Progenitor cell of endocrine pancreas (in vitro differentiated cells): ENCODE measurements around the gene MED28. TPM values are rescaled to one million over a fixed set of nuclear protein-coding genes. Genes with fewer than 3 reads are reported as not detected.

ENCODE experiments used
- DNase-seq: peaks from one replicate; pipeline ENCODE4 v3.0.0; 2021; ENCODE audit warnings: low spot score; ENCODE audit not compliant: unreplicated experiment
- H3K27ac Mint-ChIP-seq: 2 replicates; pipeline ENCODE4 v1.8.0; 2021; ENCODE audit warnings: mild to moderate bottlenecking, moderate library complexity, mixed read lengths
- H3K27me3 Mint-ChIP-seq: 2 replicates; pipeline ENCODE4 v1.8.0; 2021; ENCODE audit warnings: mixed read lengths
- H3K36me3 Mint-ChIP-seq: 2 replicates; pipeline ENCODE4 v1.8.0; 2022; ENCODE audit warnings: mixed read lengths; ENCODE audit not compliant: insufficient read depth
- H3K4me1 Mint-ChIP-seq: 2 replicates; pipeline ENCODE4 v1.8.0; 2021; ENCODE audit warnings: low read depth, mixed read lengths
- H3K4me3 Mint-ChIP-seq: 2 replicates; pipeline ENCODE4 v1.8.0; 2021; ENCODE audit warnings: low read depth, mild to moderate bottlenecking, moderate library complexity, mixed read lengths
- H3K9me3 Mint-ChIP-seq: 2 replicates; pipeline ENCODE4 v1.8.0; 2021; ENCODE audit warnings: low read depth, mixed read lengths
- CTCF ChIP-seq: fragments of 200-600 bp; sonication (generic); IDR thresholded peaks from one replicate; pipeline ENCODE4 v1.5.0; 2021; ENCODE audit warnings: antibody characterized with exemption, mild to moderate bottlenecking; ENCODE audit not compliant: unreplicated experiment
- total RNA-seq: library from RNA; stranded (reverse); gene quantifications from 2 replicates; pipeline ENCODE4 v1.2.1, GENCODE V29; 2021

The MED28 gene
- total RNA-seq, 1 donor from 2014 or later: 108 TPM

GRCh38 chr4:17642398-17642783, 27.9 kb downstream of the MED28 start:
- H3K4me3 Mint-ChIP-seq: no peak overlapping the region
- no peak for TF ChIP-seq CTCF
- H3K9me3 Mint-ChIP-seq: peaks cover 10% of the 10 kb centered on the region
- H3K27me3 Mint-ChIP-seq: no peaks in the 10 kb centered on the region
- DNase-seq: no peak
- H3K27ac Mint-ChIP-seq: no peak overlapping the region
- peaks cover 16% of the 10 kb centered on the region for H3K36me3 Mint-ChIP-seq
- H3K4me1 Mint-ChIP-seq: no peaks in the 10 kb centered on the region

- DNase-seq: no peak
- peaks cover 13% of the 10 kb centered on the region for H3K9me3 Mint-ChIP-seq
- no peak for TF ChIP-seq CTCF
- H3K4me3 Mint-ChIP-seq: no peak overlapping the region
- no peaks in the 10 kb centered on the region for H3K27me3 Mint-ChIP-seq
- H3K4me1 Mint-ChIP-seq: no peaks in the 10 kb centered on the region
- H3K36me3 Mint-ChIP-seq: peaks cover 12% of the 10 kb centered on the region
- no peak overlapping the region for H3K27ac Mint-ChIP-seq
Measured at GRCh38 chr4:17646693-17647092, 32.3 kb downstream of the MED28 start.

- Mint-ChIP-seq H3K9me3 (peaks cover 13% of the 10 kb centered on the region), H3K4me3 (no peak overlapping the region), H3K4me1 (no peaks in the 10 kb centered on the region), H3K36me3 (peaks cover 11% of the 10 kb centered on the region), H3K27me3 (no peaks in the 10 kb centered on the region), H3K27ac (no peak overlapping the region)
- no peak for TF ChIP-seq CTCF
- DNase-seq: no peak
Measured at GRCh38 chr4:17647176-17647806, 32.9 kb downstream of the MED28 start.

GRCh38 chr4:17647927-17648326, 33.5 kb downstream of the MED28 start:
- Mint-ChIP-seq H3K27me3 (no peaks in the 10 kb centered on the region), H3K36me3 (peaks cover 5% of the 10 kb centered on the region), H3K4me1 (no peaks in the 10 kb centered on the region)

GRCh38 chr4:17650406-17650805, 36.0 kb downstream of the MED28 start:
- no peak for TF ChIP-seq CTCF
- H3K9me3 Mint-ChIP-seq: peaks cover 3% of the 10 kb centered on the region
- H3K4me3 Mint-ChIP-seq: no peak overlapping the region
- no peak overlapping the region for H3K27ac Mint-ChIP-seq
- no peaks in the 10 kb centered on the region for H3K4me1 Mint-ChIP-seq
- DNase-seq: no peak
- H3K27me3 Mint-ChIP-seq: no peaks in the 10 kb centered on the region
- no peaks in the 10 kb centered on the region for H3K36me3 Mint-ChIP-seq

More at GRCh38 chr4:17647927-17648326, 33.5 kb downstream of the MED28 start:
- Mint-ChIP-seq H3K4me3 (no peak overlapping the region), H3K27ac (no peak overlapping the region), H3K9me3 (peaks cover 8% of the 10 kb centered on the region)
- TF ChIP-seq CTCF: no peak
- no peak for DNase-seq
